ENCODE results near the gene IVD. TPM values are rescaled to one million over a fixed set of nuclear protein-coding genes. Genes with fewer than 3 reads are reported as not detected.

Gene IVD
- total RNA-seq, 1 donor from 2014 or later, result 106 TPM

DNA sequence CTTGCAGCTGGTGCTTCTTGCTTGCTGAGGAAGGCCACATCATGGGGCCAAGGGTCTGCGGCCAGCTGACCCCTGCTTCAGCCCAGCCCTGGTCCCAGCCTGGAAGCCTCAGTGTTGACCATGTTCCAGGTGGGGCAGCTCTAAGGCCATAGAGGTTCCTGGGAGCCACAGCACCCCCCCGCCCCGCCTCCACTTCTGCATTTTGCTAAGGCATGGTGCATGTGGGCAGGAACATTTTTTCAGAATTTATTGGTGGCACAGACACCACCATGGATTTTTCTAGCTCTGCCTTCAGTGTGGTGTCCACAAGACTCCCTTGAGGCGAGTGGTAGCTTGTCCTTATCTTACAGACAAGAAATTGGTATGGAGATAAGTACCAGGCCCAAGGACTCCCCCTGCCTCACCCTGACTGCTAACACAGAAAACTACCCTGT is 63.3 kb downstream of the IVD start:
- Histone ChIP-seq H3K27ac (replicated peaks) (no peak overlapping the region), H3K4me1 (peaks cover 28% of the 10 kb centered on the region), H3K36me3 (peaks cover 37% of the 10 kb centered on the region), H3K4me3 (no peak overlapping the region), H3K9me3 (replicated peaks) (no peaks in the 10 kb centered on the region), H3K27me3 (ENCODE audit: low read depth) (no peaks in the 10 kb centered on the region)
- TF ChIP-seq, protein P1, sequence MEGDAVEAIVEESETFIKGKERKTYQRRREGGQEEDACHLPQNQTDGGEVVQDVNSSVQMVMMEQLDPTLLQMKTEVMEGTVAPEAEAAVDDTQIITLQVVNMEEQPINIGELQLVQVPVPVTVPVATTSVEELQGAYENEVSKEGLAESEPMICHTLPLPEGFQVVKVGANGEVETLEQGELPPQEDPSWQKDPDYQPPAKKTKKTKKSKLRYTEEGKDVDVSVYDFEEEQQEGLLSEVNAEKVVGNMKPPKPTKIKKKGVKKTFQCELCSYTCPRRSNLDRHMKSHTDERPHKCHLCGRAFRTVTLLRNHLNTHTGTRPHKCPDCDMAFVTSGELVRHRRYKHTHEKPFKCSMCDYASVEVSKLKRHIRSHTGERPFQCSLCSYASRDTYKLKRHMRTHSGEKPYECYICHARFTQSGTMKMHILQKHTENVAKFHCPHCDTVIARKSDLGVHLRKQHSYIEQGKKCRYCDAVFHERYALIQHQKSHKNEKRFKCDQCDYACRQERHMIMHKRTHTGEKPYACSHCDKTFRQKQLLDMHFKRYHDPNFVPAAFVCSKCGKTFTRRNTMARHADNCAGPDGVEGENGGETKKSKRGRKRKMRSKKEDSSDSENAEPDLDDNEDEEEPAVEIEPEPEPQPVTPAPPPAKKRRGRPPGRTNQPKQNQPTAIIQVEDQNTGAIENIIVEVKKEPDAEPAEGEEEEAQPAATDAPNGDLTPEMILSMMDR (IDR thresholded peaks at IDR 0.05; ENCODE audit: borderline replicate concordance), result no peak
- DNase-seq, result no peak
- intact Hi-C loops (cut with micrococcal nuclease), result no loop called here

DNA sequence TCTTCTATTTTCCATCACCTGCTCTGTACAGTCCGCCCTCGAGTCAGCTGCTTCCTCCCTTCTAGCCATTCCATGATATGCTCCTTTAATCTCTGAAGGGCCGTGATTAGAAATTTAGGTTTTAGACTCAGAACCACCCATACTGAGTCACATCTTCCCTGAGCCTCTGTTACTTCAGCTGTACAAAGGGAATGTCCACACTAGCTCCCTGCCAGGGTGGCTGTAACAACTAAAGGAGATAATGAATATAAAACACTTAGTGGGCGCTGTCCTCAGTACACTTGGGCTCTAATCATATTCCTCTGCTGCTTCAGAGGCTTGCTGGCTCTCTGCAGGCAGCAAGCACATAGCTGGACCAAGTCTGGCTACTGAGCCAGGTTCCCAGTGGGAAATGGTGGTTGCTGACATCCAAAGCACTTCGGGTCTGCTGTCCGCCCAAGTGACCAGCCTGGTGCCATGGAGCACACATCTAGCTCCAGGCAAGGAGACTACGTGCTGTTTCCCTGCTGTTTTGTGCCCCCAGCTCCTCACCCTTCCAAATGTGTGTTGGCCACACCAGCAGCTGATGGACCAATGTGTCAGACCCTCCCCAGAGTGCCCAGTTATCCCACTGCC is 64.3 kb downstream of the IVD start:
- peak overlapping the region; percentile 85 for H3K4me3 ChIP-seq
- no peak for DNase-seq
- H3K27me3 ChIP-seq (ENCODE audit: low read depth), result no peaks in the 10 kb centered on the region
- TF ChIP-seq, protein P1 (IDR thresholded peaks at IDR 0.05; ENCODE audit: borderline replicate concordance), result no peak
- peaks cover 27% of the 10 kb centered on the region for H3K36me3 ChIP-seq
- intact Hi-C loops (cut with micrococcal nuclease), result no loop called here
- H3K27ac ChIP-seq (replicated peaks), result peak overlapping the region; percentile 93
- peaks cover 28% of the 10 kb centered on the region for H3K4me1 ChIP-seq
- no peaks in the 10 kb centered on the region for H3K9me3 ChIP-seq (replicated peaks)

DNA sequence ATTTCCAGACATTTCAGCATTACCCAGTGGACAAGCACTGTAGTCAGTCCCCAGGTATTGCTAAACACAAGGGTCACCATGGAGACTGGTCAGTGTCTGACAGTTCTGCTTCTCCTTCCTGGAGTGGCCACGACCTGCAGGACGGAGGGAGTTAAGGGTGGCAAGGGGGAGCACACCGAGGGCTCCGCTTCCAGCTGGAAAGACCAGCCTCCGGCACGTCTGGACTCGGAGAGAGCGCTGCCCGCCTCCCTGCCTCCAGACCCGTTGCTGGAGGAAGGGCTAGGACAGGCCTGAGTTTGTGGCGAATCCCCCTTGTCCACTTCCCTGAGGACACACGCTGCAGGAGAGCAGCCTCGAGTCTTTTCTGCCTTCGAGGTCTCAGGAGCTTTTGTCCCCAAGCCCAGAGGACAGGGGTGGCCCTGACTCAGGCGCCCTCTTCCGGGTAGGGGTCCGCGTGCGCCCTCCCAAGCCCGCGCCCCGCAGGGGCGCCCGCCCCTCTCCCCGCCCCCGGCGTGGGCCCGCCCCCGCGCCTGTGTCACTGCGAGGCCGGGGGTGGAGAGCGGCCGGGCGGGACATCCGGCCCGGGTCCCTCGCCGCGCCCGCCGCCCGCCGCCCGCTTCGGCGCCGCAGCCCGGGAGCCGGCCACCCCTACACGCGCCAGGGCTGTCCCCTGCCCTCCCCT is 65.0 kb downstream of the IVD start, which contains the start of gene CHST14:
Gene CHST14 (plus strand): TSS at position 562 of the 682 bp plus-strand sequence. CDS start 230 bp downstream, outside the sequence.
- TF ChIP-seq, protein P1 (IDR thresholded peaks at IDR 0.05; ENCODE audit: borderline replicate concordance), result peak; percentile 8
- DNase-seq, result peak; percentile 63
- no peaks in the 10 kb centered on the region for H3K9me3 ChIP-seq (replicated peaks)
- peaks cover 20% of the 10 kb centered on the region for H3K36me3 ChIP-seq
- H3K4me1 ChIP-seq, result peaks cover 28% of the 10 kb centered on the region
- intact Hi-C loops (cut with micrococcal nuclease), result no loop called here
- peak within 1 kb of the TSS; percentile 85 for H3K4me3 ChIP-seq
- no peaks in the 10 kb centered on the region for H3K27me3 ChIP-seq (ENCODE audit: low read depth)
- H3K27ac ChIP-seq (replicated peaks), result peak within 1 kb of the TSS; percentile 93

Other genes with a start within 250 kb of the IVD start
- 0.85 TPM for gene BUB1B, start 244.7 kb upstream of the IVD start, total RNA-seq
- 8.2 TPM for gene PAK6, start 166.7 kb upstream of the IVD start, total RNA-seq
- gene ANKRD63, start 122.7 kb upstream of the IVD start, total RNA-seq, result not detected
- 8.5 TPM for gene PLCB2, start 97.9 kb upstream of the IVD start, total RNA-seq
- gene INAFM2, start 82.1 kb upstream of the IVD start, total RNA-seq, result 52.7 TPM
- gene CCDC9B, start 64.9 kb upstream of the IVD start, total RNA-seq, result 155 TPM
- gene PHGR1, start 54.8 kb upstream of the IVD start, total RNA-seq, result not detected
- gene DISP2, start 47.6 kb upstream of the IVD start, total RNA-seq, result 3.0 TPM
- 9.0 TPM for gene KNSTRN, start 23.1 kb upstream of the IVD start, total RNA-seq
- 17.1 TPM for gene BAHD1, start 35.2 kb downstream of the IVD start, total RNA-seq
- gene CHST14, start 65.2 kb downstream of the IVD start, total RNA-seq, result 8.4 TPM
- 24.1 TPM for gene CCDC32, start 159.2 kb downstream of the IVD start, total RNA-seq
- gene RPUSD2, start 163.5 kb downstream of the IVD start, total RNA-seq, result 12.0 TPM
- gene KNL1, start 188.5 kb downstream of the IVD start, total RNA-seq, result 0.96 TPM

Data from left ventricle myocardium inferior (tissue), 1 donor.